ENCODE measurements around the gene MAGEA2B. TPM values are rescaled to one million over a fixed set of nuclear protein-coding genes. Genes with fewer than 3 reads are reported as not detected.
"Not testable (repeated sequence)": the region's sequence is repeated elsewhere in the genome, so short reads cannot be mapped to it uniquely, and the experiment has no call there.

Gene MAGEA2B
- total RNA-seq, result not detected in 2 replicates

- DNase-seq (ENCODE audit: low read depth), result not testable (repeated sequence)
Observed at GRCh38 chrX:152713815-152714787, at the start of gene MAGEA2B. MAGEA2B (plus strand) TSS chrX:152714628; CDS start chrX:152717107, 2,479 bp downstream.

GRCh38 chrX:152674135-152674534, 40.3 kb upstream of the MAGEA2B start:
- no peak for DNase-seq (ENCODE audit: low read depth)

- not testable (repeated sequence) for DNase-seq (ENCODE audit: low read depth)
Observed at GRCh38 chrX:152674652-152675051, 39.8 kb upstream of the MAGEA2B start.

GRCh38 chrX:152681012-152681411, 33.4 kb upstream of the MAGEA2B start:
- DNase-seq (ENCODE audit: low read depth), result not testable (repeated sequence)

GRCh38 chrX:152697952-152698931, 16.2 kb upstream of the MAGEA2B start, which contains the start of gene MAGEA3:
MAGEA3 (plus strand) TSS chrX:152698794; CDS start chrX:152700833, 2,039 bp downstream.
- DNase-seq (ENCODE audit: low read depth), result not testable (repeated sequence)

- DNase-seq (ENCODE audit: low read depth), result not testable (repeated sequence)
Observed at GRCh38 chrX:152700390-152700789, 14.0 kb upstream of the MAGEA2B start.

- not testable (repeated sequence) for DNase-seq (ENCODE audit: low read depth)
Observed at GRCh38 chrX:152706500-152706899, 7.9 kb upstream of the MAGEA2B start.

- DNase-seq (ENCODE audit: low read depth), result not testable (repeated sequence)
Observed at GRCh38 chrX:152709173-152709572, 5.3 kb upstream of the MAGEA2B start, which contains the start of gene CSAG2. CSAG2 (minus strand) TSS chrX:152709273; CDS start chrX:152709112, 161 bp downstream.

GRCh38 chrX:152713195-152713594, 1.2 kb upstream of the MAGEA2B start:
- not testable (repeated sequence) for DNase-seq (ENCODE audit: low read depth)

GRCh38 chrX:152725409-152725808, 11.0 kb downstream of the MAGEA2B start:
- DNase-seq (ENCODE audit: low read depth), result no peak

GRCh38 chrX:152733261-152733975, 19.0 kb downstream of the MAGEA2B start, which contains the start of the genes CSAG1 and MAGEA12:
CSAG1 (minus strand) TSS chrX:152733721; CDS start chrX:152732460, 1,261 bp downstream.
MAGEA12 (plus strand) TSS chrX:152733757; CDS start chrX:152736162, 2,405 bp downstream.
- DNase-seq (ENCODE audit: low read depth), result no peak

GRCh38 chrX:152734143-152734858, 19.9 kb downstream of the MAGEA2B start:
- DNase-seq (ENCODE audit: low read depth), result not testable (repeated sequence)

GRCh38 chrX:152735101-152735500, 20.7 kb downstream of the MAGEA2B start:
- DNase-seq (ENCODE audit: low read depth), result no peak

- no peak for DNase-seq (ENCODE audit: low read depth)
Observed at GRCh38 chrX:152735860-152736511, 21.6 kb downstream of the MAGEA2B start.

- not testable (repeated sequence) for DNase-seq (ENCODE audit: low read depth)
Observed at GRCh38 chrX:152736528-152736927, 22.1 kb downstream of the MAGEA2B start.

GRCh38 chrX:152738560-152738959, 24.1 kb downstream of the MAGEA2B start:
- DNase-seq (ENCODE audit: low read depth), result no peak

GRCh38 chrX:152753686-152754650, 39.5 kb downstream of the MAGEA2B start, which contains the start of gene MAGEA2:
MAGEA2 (minus strand) TSS chrX:152753842; CDS start chrX:152751363, 2,479 bp downstream.
- not testable (repeated sequence) for DNase-seq (ENCODE audit: low read depth)

- DNase-seq (ENCODE audit: low read depth), result not testable (repeated sequence)
Observed at GRCh38 chrX:152754871-152755270, 40.4 kb downstream of the MAGEA2B start.
